Neural progenitor cell (in vitro differentiated cells): Measurements from ENCODE around the gene GABRG3.

Experiments
- CTCF ChIP-seq: fragments of 200-600 bp; sonication (generic); IDR thresholded peaks from 2 replicates; pipeline ENCODE4 v1.5.1; 2017; ENCODE audit warnings: antibody characterized with exemption, mild to moderate bottlenecking
- EZH2 ChIP-seq: fragments of 200-600 bp; sonication (generic); IDR thresholded peaks from 2 replicates; pipeline ENCODE4 v1.6.1; 2017; ENCODE audit warnings: antibody characterized with exemption, mild to moderate bottlenecking, moderate library complexity
- EZH2phosphoT487 ChIP-seq: fragments of 200-600 bp; sonication (generic); IDR thresholded peaks from 2 replicates; pipeline ENCODE4 v1.6.1; 2017; ENCODE audit warnings: antibody characterized with exemption

- TF ChIP-seq EZH2phosphoT487 (no peak), CTCF (no peak), EZH2 (no peak)
These were observed 201.8 kb downstream of the GABRG3 start for GRCh38 chr15:27172821-27173220.
